Uterus (tissue), 4 donors: Measurements from ENCODE around the gene LAMC3. TPM values are rescaled to one million over a fixed set of nuclear protein-coding genes. Genes with fewer than 3 reads are reported as not detected.

Experiments used
- DNase-seq, 2 donors: peaks; one replicate each; pipeline ENCODE4 v3.0.0-alpha.2; 2019 to 2020
- H3K27ac ChIP-seq, 2 donors: fragments of 200-600 bp; sonication (generic); 1 replicate in 1 of 2; 2 replicates in 1 of 2; pipeline ENCODE4 v1.5.1; 2016 to 2018
- H3K27me3 ChIP-seq, 2 donors: fragments of 200-600 bp; sonication (generic); one replicate each; pipeline ENCODE4 v1.5.1; 2018 to 2019; ENCODE audit warnings: control low read depth in 1 of 2
- H3K36me3 ChIP-seq, 2 donors: fragments of 200-600 bp; sonication (generic); one replicate each; pipeline ENCODE4 v1.5.1; 2019; ENCODE audit warnings: control low read depth in 1 of 2
- H3K4me1 ChIP-seq, 2 donors: fragments of 200-600 bp; sonication (generic); one replicate each; pipeline ENCODE4 v1.5.1; 2018 to 2019; ENCODE audit warnings: control low read depth in 1 of 2
- H3K4me3 ChIP-seq, 2 donors: fragments of 200-600 bp; sonication (generic); 1 replicate in 1 of 2; 2 replicates in 1 of 2; pipeline ENCODE4 v1.5.1; 2018 to 2019; ENCODE audit warnings: mild to moderate bottlenecking in 1 of 2
- H3K9me3 ChIP-seq, 2 donors: fragments of 200-600 bp; sonication (generic); one replicate each; pipeline ENCODE4 v1.5.1; 2019; ENCODE audit warnings: control low read depth in 1 of 2
- CTCF ChIP-seq, 4 experiments: fragments of 200-600 bp in 2 of 4; fragments of 450-650 bp in 2 of 4; sonication (generic) in 2 of 4; IDR thresholded peaks; one replicate each; pipeline ENCODE4 v1.5.1; 2016 to 2019; ENCODE audit warnings: antibody characterized with exemption in 4 of 4, mild to moderate bottlenecking in 2 of 4, moderate library complexity in 1 of 4
- POLR2A ChIP-seq, 2 donors: fragments of 450-650 bp; IDR thresholded peaks; one replicate each; pipeline ENCODE4 v1.6.1; 2016; ENCODE audit warnings: antibody characterized with exemption in 2 of 2, mild to moderate bottlenecking in 1 of 2, moderate library complexity in 1 of 2
- intact Hi-C: fragments of 100-400 bp; cut with DNase I; formaldehyde crosslinking; loops from one replicate; pipeline ENCODE4 v1.15.1; 2023; ENCODE audit warnings: low total_unique reads
- total RNA-seq, 4 donors: library from RNA; depleted of rRNA in 3 of 4; stranded (reverse); fragments of >200 nt in 3 of 4; gene quantifications; one replicate each; pipeline versions ENCODE4 v1.1.0 to v1.2.4, GENCODE V29; 2014 to 2023
- donor health status: DM: yes; HTN: yes; CAD: no.

The LAMC3 gene
- total RNA-seq, 4 donors from 2014 or later: 2.6 to 58.5 (median 3.6) TPM

- Histone ChIP-seq H3K27ac (no peak overlapping the region), H3K9me3 (no peaks in the 10 kb centered on the region), H3K4me3 (no peak overlapping the region), H3K27me3 (no peaks in the 10 kb centered on the region), H3K4me1 (no peaks in the 10 kb centered on the region), H3K36me3 (no peaks in the 10 kb centered on the region)
- no peak for DNase-seq
- intact Hi-C loops: no loop called here
- TF ChIP-seq CTCF (IDR thresholded peaks at IDR 0.05): no peak
- no peak for TF ChIP-seq POLR2A (IDR thresholded peaks at IDR 0.05)
These were observed 38.1 kb upstream of the LAMC3 start for GRCh38 chr9:130970855-130971254.

GRCh38 chr9:130971294-130971849 lies 37.6 kb upstream of the LAMC3 start:
- DNase-seq: no peak
- intact Hi-C loops: no loop called here
- Histone ChIP-seq H3K27me3 (no peaks in the 10 kb centered on the region), H3K4me3 (no peak overlapping the region), H3K27ac (no peak overlapping the region), H3K9me3 (no peaks in the 10 kb centered on the region), H3K36me3 (no peaks in the 10 kb centered on the region), H3K4me1 (no peaks in the 10 kb centered on the region)
- TF ChIP-seq POLR2A (IDR thresholded peaks at IDR 0.05): no peak
- no peak for TF ChIP-seq CTCF (IDR thresholded peaks at IDR 0.05)

- H3K4me3 ChIP-seq: no peak overlapping the region
- no peaks in the 10 kb centered on the region for H3K9me3 ChIP-seq
- TF ChIP-seq CTCF (IDR thresholded peaks at IDR 0.05): no peak
- no peak for TF ChIP-seq POLR2A (IDR thresholded peaks at IDR 0.05)
- H3K4me1 ChIP-seq: no peaks in the 10 kb centered on the region
- H3K27me3 ChIP-seq: no peaks in the 10 kb centered on the region
- DNase-seq: no peak
- intact Hi-C loops: no loop called here
- H3K27ac ChIP-seq: no peak overlapping the region
- no peaks in the 10 kb centered on the region for H3K36me3 ChIP-seq
These were observed 36.6 kb upstream of the LAMC3 start for GRCh38 chr9:130972277-130972956.

GRCh38 chr9:130972957-130973685 lies 35.9 kb upstream of the LAMC3 start:
- Histone ChIP-seq H3K4me3 (no peak overlapping the region), H3K4me1 (no peaks in the 10 kb centered on the region), H3K27me3 (no peaks in the 10 kb centered on the region), H3K36me3 (no peaks in the 10 kb centered on the region), H3K27ac (no peak overlapping the region), H3K9me3 (no peaks in the 10 kb centered on the region)
- TF ChIP-seq POLR2A (IDR thresholded peaks at IDR 0.05) (no peak), CTCF (IDR thresholded peaks at IDR 0.05) (no peak)
- intact Hi-C loops: no loop called here
- no peak for DNase-seq

GRCh38 chr9:130973686-130974281 lies 35.2 kb upstream of the LAMC3 start:
- no peaks in the 10 kb centered on the region for H3K27me3 ChIP-seq
- TF ChIP-seq CTCF (IDR thresholded peaks at IDR 0.05) (no peak), POLR2A (IDR thresholded peaks at IDR 0.05) (no peak)
- no peaks in the 10 kb centered on the region for H3K4me1 ChIP-seq
- no peak overlapping the region for H3K27ac ChIP-seq
- H3K9me3 ChIP-seq: no peaks in the 10 kb centered on the region
- no peaks in the 10 kb centered on the region for H3K36me3 ChIP-seq
- no peak overlapping the region for H3K4me3 ChIP-seq
- DNase-seq: no peak
- intact Hi-C loops: no loop called here
